B cell (primary cell): ENCODE measurements around the gene SDK2.

Experiments used
- EZH2 ChIP-seq: IDR thresholded peaks from 2 replicates; pipeline ENCODE4 v1.6.1; 2012; ENCODE audit warnings: borderline replicate concordance, low read depth, mild to moderate bottlenecking, moderate library complexity, low read length; ENCODE audit not compliant: insufficient read depth, poor library complexity, severe bottlenecking
- TF ChIP-seq, protein P1 (sequence below): fragments of 200-600 bp; IDR thresholded peaks from one replicate; pipeline ENCODE4 v1.8.0; 2022; ENCODE audit warnings: antibody characterized with exemption, mild to moderate bottlenecking

DNA sequence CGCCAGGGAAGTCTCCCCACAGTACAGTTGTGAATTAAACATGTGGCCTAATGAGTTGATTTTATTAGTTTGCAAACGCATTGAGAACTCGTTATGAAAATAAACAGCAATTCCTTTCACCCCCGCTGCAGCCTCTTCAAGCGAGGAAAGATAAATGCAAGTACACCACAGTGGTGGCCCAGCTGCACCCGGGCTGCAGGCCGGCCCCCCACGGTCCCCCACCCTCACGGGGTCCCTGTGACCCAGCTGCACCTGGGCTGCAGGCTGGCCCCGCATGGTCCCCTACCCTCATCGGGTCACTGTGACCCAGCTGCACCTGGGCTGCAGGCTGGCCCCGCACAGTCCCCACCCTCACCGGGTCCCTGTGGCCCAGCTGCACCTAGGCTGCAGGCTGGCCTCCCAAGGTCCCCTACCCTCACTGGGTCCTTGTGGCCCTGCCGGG lies 32.2 kb downstream of the SDK2 start:
- TF ChIP-seq EZH2, result no peak
- TF ChIP-seq, protein P1, sequence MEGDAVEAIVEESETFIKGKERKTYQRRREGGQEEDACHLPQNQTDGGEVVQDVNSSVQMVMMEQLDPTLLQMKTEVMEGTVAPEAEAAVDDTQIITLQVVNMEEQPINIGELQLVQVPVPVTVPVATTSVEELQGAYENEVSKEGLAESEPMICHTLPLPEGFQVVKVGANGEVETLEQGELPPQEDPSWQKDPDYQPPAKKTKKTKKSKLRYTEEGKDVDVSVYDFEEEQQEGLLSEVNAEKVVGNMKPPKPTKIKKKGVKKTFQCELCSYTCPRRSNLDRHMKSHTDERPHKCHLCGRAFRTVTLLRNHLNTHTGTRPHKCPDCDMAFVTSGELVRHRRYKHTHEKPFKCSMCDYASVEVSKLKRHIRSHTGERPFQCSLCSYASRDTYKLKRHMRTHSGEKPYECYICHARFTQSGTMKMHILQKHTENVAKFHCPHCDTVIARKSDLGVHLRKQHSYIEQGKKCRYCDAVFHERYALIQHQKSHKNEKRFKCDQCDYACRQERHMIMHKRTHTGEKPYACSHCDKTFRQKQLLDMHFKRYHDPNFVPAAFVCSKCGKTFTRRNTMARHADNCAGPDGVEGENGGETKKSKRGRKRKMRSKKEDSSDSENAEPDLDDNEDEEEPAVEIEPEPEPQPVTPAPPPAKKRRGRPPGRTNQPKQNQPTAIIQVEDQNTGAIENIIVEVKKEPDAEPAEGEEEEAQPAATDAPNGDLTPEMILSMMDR, result no peak
